Stimulated activated CD8-positive, alpha-beta memory T cell treated with anti-CD3 and anti-CD28 coated beads, Interleukin-2, amount 100 ng/mL, for 48 hours (primary cell): ENCODE results near the gene SNX3.

Source experiments
- DNase-seq, 2 donors: peaks; one replicate each; pipeline ENCODE4 v3.0.0-alpha.2; 2020; ENCODE audit warnings: low read depth in 2 of 2

SNX3 gene

GRCh38 chr6:108170332-108171290, 90.2 kb downstream of the SNX3 start:
- DNase-seq, result no peak

GRCh38 chr6:108169464-108170331, 91.1 kb downstream of the SNX3 start:
- DNase-seq, result no peak

- DNase-seq, result no peak
These were observed 92.1 kb downstream of the SNX3 start for GRCh38 chr6:108168501-108169463.

GRCh38 chr6:108168090-108168463, 92.8 kb downstream of the SNX3 start:
- DNase-seq, result no peak

GRCh38 chr6:108167449-108168089, 93.3 kb downstream of the SNX3 start:
- DNase-seq, result no peak

GRCh38 chr6:108166664-108167448, 94.0 kb downstream of the SNX3 start:
- DNase-seq, result no peak

- no peak for DNase-seq
These were observed 94.9 kb downstream of the SNX3 start, which contains the start of gene NR2E1 for GRCh38 chr6:108165714-108166663. TSS of gene NR2E1 (plus strand) at chr6:108166022. CDS start at chr6:108166766, 744 bp downstream.

- no peak for DNase-seq
These were observed 95.8 kb downstream of the SNX3 start for GRCh38 chr6:108164815-108165706.

- no peak for DNase-seq
These were observed 96.4 kb downstream of the SNX3 start for GRCh38 chr6:108164543-108164814.

GRCh38 chr6:108163644-108164542, 96.9 kb downstream of the SNX3 start:
- no peak for DNase-seq

- no peak for DNase-seq
These were observed 97.6 kb downstream of the SNX3 start for GRCh38 chr6:108163267-108163643.

- DNase-seq, result no peak
These were observed 99.0 kb downstream of the SNX3 start for GRCh38 chr6:108161724-108162282.
